Upper lobe of left lung (tissue), 4 donors: ENCODE measurements around the gene ATP10A.

ENCODE experiments used
- CTCF ChIP-seq, 6 experiments: fragments of 450-650 bp in 4 of 6; fragments of 200-600 bp in 2 of 6; sonication (generic) in 2 of 6; IDR thresholded peaks; one replicate each; pipeline ENCODE4 v1.5.1; 2016 to 2019; ENCODE audit warnings: antibody characterized with exemption in 6 of 6
- EP300 ChIP-seq, 4 donors: sonication (generic); formaldehyde crosslinking; IDR thresholded peaks; one replicate each; pipeline ENCODE4 v1.5.1; 2017; ENCODE audit warnings: antibody characterized with exemption in 4 of 4, control low read depth in 2 of 4
- POLR2A ChIP-seq, 4 donors: fragments of 450-650 bp; IDR thresholded peaks; one replicate each; pipeline ENCODE4 v1.5.1; 2016 to 2017; ENCODE audit warnings: antibody characterized with exemption in 4 of 4, mild to moderate bottlenecking in 2 of 4
- POLR2AphosphoS5 ChIP-seq, 2 donors: sonication (generic); formaldehyde crosslinking; IDR thresholded peaks; one replicate each; pipeline ENCODE4 v1.5.1; 2017; ENCODE audit warnings: antibody characterized with exemption in 2 of 2

GRCh38 chr15:25661898-25662297 is 201.2 kb downstream of the ATP10A start:
- TF ChIP-seq POLR2A (IDR thresholded peaks at IDR 0.05) = no peak
- TF ChIP-seq CTCF (IDR thresholded peaks at IDR 0.05) = no peak
- TF ChIP-seq EP300 (IDR thresholded peaks at IDR 0.05) = no peak
- no peak for TF ChIP-seq POLR2AphosphoS5 (IDR thresholded peaks at IDR 0.05)
